ENCODE results near the gene EPHX1. TPM values are rescaled to one million over a fixed set of nuclear protein-coding genes. Genes with fewer than 3 reads are reported as not detected.

The EPHX1 gene
- total and polyA plus RNA-seq, 2 of the 8 experiments (the other 6 are each of a cell fraction or from before 2014, with no cell fraction given) = 45.3 to 79.1 TPM

DNA sequence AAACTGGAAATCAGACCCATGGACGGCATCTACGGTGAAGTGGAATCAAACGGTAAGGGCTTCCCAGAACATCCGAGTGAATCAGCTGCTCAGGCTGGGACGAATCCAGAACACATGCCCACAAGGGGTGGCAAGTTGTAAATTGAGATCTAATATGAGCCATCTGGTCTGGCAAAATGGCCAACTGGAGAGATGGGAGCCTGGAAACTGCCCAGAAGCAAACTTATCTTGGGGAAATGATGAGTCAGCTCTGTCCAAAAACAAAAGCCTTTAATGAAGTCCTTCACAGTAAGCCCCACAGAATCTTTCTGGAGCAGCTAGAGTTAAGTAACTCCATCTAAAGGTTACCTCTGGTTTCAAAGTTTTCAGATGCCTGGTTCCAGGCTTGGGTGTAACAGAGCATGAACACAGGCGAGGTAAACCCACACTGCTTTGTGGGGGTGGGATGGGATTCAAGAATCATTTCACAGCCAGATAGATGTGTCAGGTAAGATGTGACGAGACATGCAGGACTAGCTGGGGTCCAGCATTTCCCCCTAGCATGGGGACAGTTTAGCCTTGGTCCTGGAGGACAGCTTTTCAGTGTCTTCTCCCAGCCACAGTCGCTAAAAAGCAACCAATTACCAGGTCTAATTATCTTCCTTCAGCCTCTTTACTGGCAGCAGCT, 42.8 kb upstream of the EPHX1 start:
- WGBS, 2 experiments (ENCODE audit: extremely low coverage in 1 of 2, insufficient coverage in 1 of 2, insufficient read length in 1 of 2, insufficient replicate concordance in 2 of 2, low coverage in 1 of 2, low lambda C conversion rate in 2 of 2, missing lambda C conversion rate in 1 of 2) = 92% methylated on average over 8 of the region's 8 CpGs; no CpG with 5 or more reads in 1 of the 2 experiments
- Histone ChIP-seq H3K79me2 (ENCODE audit: control insufficient read depth in 1 of 2, insufficient read depth in 2 of 2, low read length in 2 of 2) (no peaks in the 10 kb centered on the region), H4K5ac (ENCODE audit: insufficient read length, low read depth, low read length) (no peak overlapping the region), H3K36me3 (ENCODE audit: control insufficient read depth in 2 of 4, insufficient read depth in 4 of 4, low read length in 3 of 4) (no peaks in the 10 kb centered on the region), H3K79me1 (ENCODE audit: low read depth, low read length) (no peaks in the 10 kb centered on the region), H3K4me3 (ENCODE audit: extremely low read depth in 1 of 4, insufficient read depth in 2 of 4, low read depth in 3 of 4, low read length in 4 of 4) (no peak overlapping the region), H3K18ac (ENCODE audit: extremely low read depth, low read length) (no peak overlapping the region), H4K91ac (replicated peaks; ENCODE audit: insufficient read length, low read length) (peak overlapping the region; percentile 25), H3K4ac (replicated peaks; ENCODE audit: insufficient read length, low read depth, low read length) (no peak overlapping the region), H3K4me2 (ENCODE audit: insufficient read depth in 1 of 2, low read depth in 2 of 2, low read length in 2 of 2) (no peak overlapping the region; a peak in 1 of 4 replicates), H2BK20ac (ENCODE audit: low read length) (no peak overlapping the region), H2AK5ac (ENCODE audit: low read depth, low read length) (0 out of 2 replicates have a peak overlapping the region, but pooled peaks have one; percentile 48), H3K23ac (ENCODE audit: insufficient read length) (no peak overlapping the region), H2BK5ac (ENCODE audit: low read depth, low read length) (peak overlapping the region; percentile 61), H3K9ac (replicated peaks in 1 of 4; ENCODE audit: extremely low read depth in 1 of 4, low read depth in 3 of 4, low read length in 3 of 4) (no peak overlapping the region), H2AFZ (ENCODE audit: low read length) (no peak overlapping the region), H3K27ac (ENCODE audit: low read depth, low read length) (no peak overlapping the region), H3K27me3 (replicated peaks in 1 of 4; ENCODE audit: control insufficient read depth in 3 of 4, extremely low read depth in 1 of 4, insufficient read depth in 3 of 4, low read length in 3 of 4) (no peaks in the 10 kb centered on the region; a peak in 1 of 7 replicates), H4K8ac (ENCODE audit: extremely low read depth, insufficient read depth, low read length) (no peak overlapping the region), H4K20me1 (replicated peaks in 1 of 2; ENCODE audit: control insufficient read depth in 1 of 2, insufficient read depth in 2 of 2, low read length in 2 of 2) (no peaks in the 10 kb centered on the region), H3K23me2 (ENCODE audit: low read depth, low read length) (0 out of 2 replicates have a peak, but pooled peaks cover 2% of the 10 kb centered on the region), H2BK12ac (ENCODE audit: low read depth, low read length) (no peak overlapping the region), H3K56ac (replicated peaks; ENCODE audit: insufficient read length, low read depth, low read length) (no peak overlapping the region), H3K4me1 (replicated peaks in 1 of 4; ENCODE audit: control insufficient read depth in 3 of 4, insufficient read depth in 4 of 4, low read length in 3 of 4) (peaks cover 0 to 16% (median 14%) of the 10 kb centered on the region in 4 experiments; a peak in 6 of 7 replicates), H2BK15ac (ENCODE audit: low read length) (no peak overlapping the region), H2BK120ac (replicated peaks; ENCODE audit: low read depth, low read length) (no peak overlapping the region), H3K9me3 (ENCODE audit: insufficient read depth in 2 of 2, low read depth in 1 of 2, low read length in 1 of 2) (no peaks in the 10 kb centered on the region), H3K14ac (ENCODE audit: insufficient read length) (no peak overlapping the region)
- DNase-seq (ENCODE audit: low read depth in 1 of 2, low spot score in 2 of 2) (no peak), FAIRE-seq (no peak)
- CTCF ChIA-PET (ENCODE audit: partially characterized antibody) = interaction anchor here (0.7 to 8.9 kb wide), 13 partner anchors 11 to 288 kb away, joined by 3 to 229 read pairs (median 3); partner anchors contain the start of gene SRP9
- POLR2A ChIA-PET (ENCODE audit: partially characterized antibody) = interaction anchor here (0.8 to 2.4 kb wide), 4 partner anchors 11 to 281 kb away, joined by 3 to 9 read pairs (median 4); partner anchors contain the start of gene SRP9
- TF ChIP-seq MAFK (IDR thresholded peaks at IDR 0.05; ENCODE audit: low read depth, low read length) (0 out of 2 replicates have a peak, but pooled peaks have one; percentile 42), HDAC6 (IDR thresholded peaks at IDR 0.05; ENCODE audit: low read depth, low read length) (no peak)
